A673 (cell line): ENCODE data around the gene KIRREL3.

ENCODE experiments used
- CTCF ChIP-seq: fragments of 300-800, 200-600 bp; sonication (generic); conservative IDR thresholded peaks from 2 replicates; pipeline ENCODE4 v1.5.1; 2017; ENCODE audit warnings: low read depth, mild to moderate bottlenecking, antibody characterized with exemption, low read length, moderate library complexity, mixed read lengths
- EZH2 ChIP-seq: fragments of 200-600 bp; sonication (generic); IDR thresholded peaks from 2 replicates; pipeline ENCODE4 v1.6.1; 2017; ENCODE audit warnings: borderline replicate concordance, low read depth, mild to moderate bottlenecking, mixed read lengths, antibody characterized with exemption, low read length; ENCODE audit not compliant: poor library complexity, severe bottlenecking

DNA sequence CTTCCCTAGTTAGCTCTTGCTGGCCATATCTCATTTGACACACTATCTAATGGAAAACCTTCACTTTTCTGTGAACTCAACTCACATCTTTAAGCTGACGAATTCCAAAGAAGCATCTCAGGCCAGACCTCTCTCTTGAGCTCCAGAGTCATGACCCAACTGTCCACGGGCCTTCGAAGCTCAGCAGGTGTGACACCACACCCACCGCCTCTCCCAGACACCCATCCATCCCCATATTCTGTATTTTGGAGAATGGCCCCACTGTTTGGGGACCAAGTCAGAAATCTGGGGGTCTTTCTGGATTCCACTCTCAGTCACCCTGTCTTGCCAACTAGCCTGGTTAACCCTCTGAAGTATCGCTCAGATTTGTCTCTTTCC, 519.3 kb downstream of the KIRREL3 start:
- TF ChIP-seq CTCF (no peak), EZH2 (no peak)
